Measurements from ENCODE around the gene CELA1. TPM values are rescaled to one million over a fixed set of nuclear protein-coding genes. Genes with fewer than 3 reads are reported as not detected.

Gene CELA1
- total and polyA plus RNA-seq, 10 of the 15 experiments (the other 5 are each of a cell fraction or from before 2014, with no cell fraction given), result not detected

DNA sequence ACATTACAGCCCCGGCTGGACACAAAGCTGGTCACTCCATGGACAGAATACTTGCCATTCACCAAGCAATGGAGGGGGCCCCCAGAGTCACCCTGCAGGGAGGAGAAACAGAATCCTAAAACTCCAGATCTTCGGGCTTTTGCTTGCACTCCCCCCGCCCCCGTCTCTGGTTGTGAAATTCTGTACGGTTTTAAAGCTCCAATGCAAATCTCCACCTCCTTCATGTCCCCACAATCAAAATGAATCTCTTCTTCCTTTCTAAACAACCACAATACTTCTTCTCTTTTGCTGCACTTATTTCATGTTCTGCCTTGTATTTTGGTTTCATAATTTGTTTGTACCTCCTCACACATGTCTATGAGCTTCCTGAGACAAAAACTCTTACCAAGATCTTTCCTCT is 16.7 kb downstream of the CELA1 start (continued):
- TF ChIP-seq, protein P1, sequence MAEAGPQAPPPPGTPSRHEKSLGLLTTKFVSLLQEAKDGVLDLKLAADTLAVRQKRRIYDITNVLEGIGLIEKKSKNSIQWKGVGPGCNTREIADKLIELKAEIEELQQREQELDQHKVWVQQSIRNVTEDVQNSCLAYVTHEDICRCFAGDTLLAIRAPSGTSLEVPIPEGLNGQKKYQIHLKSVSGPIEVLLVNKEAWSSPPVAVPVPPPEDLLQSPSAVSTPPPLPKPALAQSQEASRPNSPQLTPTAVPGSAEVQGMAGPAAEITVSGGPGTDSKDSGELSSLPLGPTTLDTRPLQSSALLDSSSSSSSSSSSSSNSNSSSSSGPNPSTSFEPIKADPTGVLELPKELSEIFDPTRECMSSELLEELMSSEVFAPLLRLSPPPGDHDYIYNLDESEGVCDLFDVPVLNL (IDR thresholded peaks at IDR 0.05; ENCODE audit: low read depth, low read length), result no peak
- TF ChIP-seq RUNX3 (IDR thresholded peaks at IDR 0.05; ENCODE audit: low read length), result no peak

DNA sequence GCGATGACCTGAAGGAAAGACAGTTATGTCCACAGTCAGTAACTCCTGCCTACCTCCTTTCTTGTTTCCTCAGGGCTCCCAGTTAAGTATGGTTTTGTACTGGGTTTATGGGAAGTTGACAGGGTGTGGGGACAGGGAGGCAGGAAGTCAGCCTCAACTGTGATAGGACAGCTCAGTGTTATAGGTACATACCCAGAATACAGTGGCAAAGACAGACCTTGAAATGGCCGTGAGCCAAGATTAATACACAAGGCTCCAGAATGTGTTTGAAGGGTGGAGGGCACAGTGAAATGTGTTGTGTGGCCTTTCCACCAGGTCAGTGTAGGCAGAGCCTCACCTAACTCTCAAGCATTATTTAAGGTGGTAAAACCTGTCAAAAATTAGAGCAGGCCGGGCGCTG is 17.9 kb downstream of the CELA1 start:
- ChIA-PET SMC1A (ENCODE audit: uncharacterized antibody, unreplicated experiment) (no interaction called here), CTCF (interaction anchor here (4.9 kb wide), 1 partner anchor 12 kb away, joined by 27 read pairs; no protein-coding TSS in a partner anchor), RAD21 (ENCODE audit: unreplicated experiment) (no interaction called here), POLR2A (no interaction called here)
- H2AFZ ChIP-seq (ENCODE audit: control insufficient read depth, low read depth, low read length), result no peak overlapping the region
- peaks cover 39% of the 10 kb centered on the region for H3K4me1 ChIP-seq (ENCODE audit: control insufficient read depth, insufficient read depth, low read length)
- H3K79me2 ChIP-seq (ENCODE audit: control insufficient read depth, insufficient read depth, low read length), result peaks cover 8% of the 10 kb centered on the region
- BruUV-seq (replicated peaks), result no TSS peak
- H3K4me2 ChIP-seq (ENCODE audit: control insufficient read depth, insufficient read depth), result no peak overlapping the region
- no peaks in the 10 kb centered on the region for H3K36me3 ChIP-seq (ENCODE audit: control insufficient read depth in 2 of 2, insufficient read depth in 2 of 2, low read length in 1 of 2)
- TF ChIP-seq NR2C2 (IDR thresholded peaks at IDR 0.05; ENCODE audit: borderline replicate concordance, control insufficient read depth, insufficient read length, low read depth) (no peak), TCF12 (IDR thresholded peaks at IDR 0.05; ENCODE audit: low read depth, low read length) (no peak), RFX5 (IDR thresholded peaks at IDR 0.05; ENCODE audit: low read depth, low read length) (no peak), STAT1 (conservative IDR thresholded peaks at IDR 0.05) (no peak), RBBP5 (conservative IDR thresholded peaks at IDR 0.05) (no peak), TCF3 (IDR thresholded peaks at IDR 0.05; ENCODE audit: borderline replicate concordance, insufficient read depth, low read depth, low read length) (no peak), HDGF (IDR thresholded peaks at IDR 0.05) (no peak)
- TF ChIP-seq, protein P2, sequence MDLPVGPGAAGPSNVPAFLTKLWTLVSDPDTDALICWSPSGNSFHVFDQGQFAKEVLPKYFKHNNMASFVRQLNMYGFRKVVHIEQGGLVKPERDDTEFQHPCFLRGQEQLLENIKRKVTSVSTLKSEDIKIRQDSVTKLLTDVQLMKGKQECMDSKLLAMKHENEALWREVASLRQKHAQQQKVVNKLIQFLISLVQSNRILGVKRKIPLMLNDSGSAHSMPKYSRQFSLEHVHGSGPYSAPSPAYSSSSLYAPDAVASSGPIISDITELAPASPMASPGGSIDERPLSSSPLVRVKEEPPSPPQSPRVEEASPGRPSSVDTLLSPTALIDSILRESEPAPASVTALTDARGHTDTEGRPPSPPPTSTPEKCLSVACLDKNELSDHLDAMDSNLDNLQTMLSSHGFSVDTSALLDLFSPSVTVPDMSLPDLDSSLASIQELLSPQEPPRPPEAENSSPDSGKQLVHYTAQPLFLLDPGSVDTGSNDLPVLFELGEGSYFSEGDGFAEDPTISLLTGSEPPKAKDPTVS (IDR thresholded peaks at IDR 0.05; ENCODE audit: low read depth, low read length), result no peak
- intact Hi-C loops (cut with micrococcal nuclease; ENCODE audit: unreplicated experiment) (loop anchor here (10.0 kb wide), 1 partner anchor 564 kb away; the partner anchor contains the start of gene ATF1), in situ Hi-C loops (cut with MboI) (no loop called here)
- no peaks in the 10 kb centered on the region for H4K20me1 ChIP-seq (ENCODE audit: control insufficient read depth, insufficient read depth)
- ATAC-seq (no peak), DNase-seq (ENCODE audit: low read depth, low spot score) (no peak), FAIRE-seq (no peak)
- no peaks in the 10 kb centered on the region for H3K27me3 ChIP-seq (replicated peaks in 1 of 2; ENCODE audit: control insufficient read depth in 2 of 2, insufficient read depth in 2 of 2, low read length in 1 of 2)
- WGBS (ENCODE audit: insufficient coverage, insufficient replicate concordance, low lambda C conversion rate, missing lambda C conversion rate), result 96% methylated on average over 4 of the region's 4 CpGs
- H3K9me3 ChIP-seq (replicated peaks; ENCODE audit: control insufficient read depth, insufficient read depth, low read length), result no peaks in the 10 kb centered on the region
- H3K4me3 ChIP-seq, result no peak overlapping the region
- no peak overlapping the region for H3K27ac ChIP-seq (ENCODE audit: control insufficient read depth, insufficient read depth)
- H3K9ac ChIP-seq (ENCODE audit: control insufficient read depth, insufficient read depth, low read length), result no peak overlapping the region
